ENCODE measurements around the gene ARFGAP2.

ARFGAP2 gene

DNA sequence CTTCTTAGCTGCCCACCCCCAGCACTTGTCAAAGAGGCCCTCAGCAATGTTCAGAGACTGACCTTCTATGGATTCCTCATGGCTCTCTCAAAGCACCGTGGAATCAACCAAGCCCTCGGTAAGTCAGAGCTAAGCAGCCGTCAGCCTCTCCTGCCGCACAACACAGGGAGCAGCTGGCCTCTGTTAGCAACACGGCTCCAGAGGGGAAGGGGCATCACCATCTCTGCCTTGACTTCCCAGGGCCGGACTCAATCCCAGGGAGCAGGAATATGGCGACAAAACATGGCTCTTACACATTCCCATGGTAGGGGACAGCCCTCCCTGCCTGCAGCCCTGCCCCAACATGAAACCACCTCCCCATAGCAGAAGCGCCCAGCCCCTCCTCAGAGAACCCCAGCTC, 18.9 kb downstream of the ARFGAP2 start:
- DNase-seq (ENCODE audit: low spot score) = no peak
- TF ChIP-seq CTCF (IDR thresholded peaks at IDR 0.05; ENCODE audit: extremely low read depth, missing control alignments) = no peak

DNA sequence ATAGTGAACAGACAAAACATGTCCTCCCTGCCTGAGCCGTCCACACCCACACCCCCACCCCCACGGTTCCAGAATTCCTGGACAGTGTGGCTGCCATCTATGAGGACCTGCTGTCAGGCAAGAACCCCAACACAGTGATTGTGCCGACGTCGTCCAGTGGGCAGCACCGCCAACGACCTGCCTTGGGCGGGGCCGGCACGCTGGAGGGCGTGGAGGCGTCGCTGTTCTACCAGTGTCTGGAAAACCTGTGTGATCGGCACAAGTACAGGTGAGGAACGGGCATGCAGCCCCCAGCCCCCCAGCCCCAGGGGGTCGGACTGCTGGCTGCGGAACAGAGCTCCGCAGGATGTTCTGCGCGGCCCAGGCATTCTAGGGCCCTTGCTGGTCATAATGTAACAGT, 19.7 kb downstream of the ARFGAP2 start:
- no peak for TF ChIP-seq CTCF (IDR thresholded peaks at IDR 0.05; ENCODE audit: extremely low read depth, missing control alignments)

DNA sequence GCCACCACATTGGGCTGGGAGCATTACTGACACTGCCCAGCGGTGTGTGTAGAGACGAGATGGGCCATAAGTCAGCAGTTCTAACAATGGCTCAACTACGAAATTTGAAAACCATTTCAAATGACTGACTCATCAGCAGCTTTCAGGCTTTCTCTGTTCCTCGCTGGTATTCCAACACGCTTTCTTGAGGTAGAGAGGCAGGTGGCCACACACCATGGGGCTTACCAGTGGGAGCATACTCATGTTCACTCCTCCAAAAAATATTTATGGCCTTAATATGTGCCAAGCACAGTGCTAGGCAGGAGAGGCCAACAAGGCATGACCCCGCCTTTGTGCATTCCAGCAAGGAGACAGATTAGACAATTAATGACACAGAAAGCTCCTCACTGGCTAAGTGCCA, 20.3 kb downstream of the ARFGAP2 start:
- no peak for DNase-seq (ENCODE audit: low spot score)
- no peak for TF ChIP-seq CTCF (IDR thresholded peaks at IDR 0.05; ENCODE audit: extremely low read depth, missing control alignments)

More for the DNA sequence above, 19.7 kb downstream of the ARFGAP2 start:
- DNase-seq (ENCODE audit: low spot score) = no peak

GRCh38 chr11:47155879-47156278, 20.8 kb downstream of the ARFGAP2 start:
- no peak for TF ChIP-seq CTCF (IDR thresholded peaks at IDR 0.05; ENCODE audit: extremely low read depth, missing control alignments)
- no peak for DNase-seq (ENCODE audit: low spot score)

- DNase-seq (ENCODE audit: low spot score) = no peak
- TF ChIP-seq CTCF (IDR thresholded peaks at IDR 0.05; ENCODE audit: extremely low read depth, missing control alignments) = no peak
These were observed 21.8 kb downstream of the ARFGAP2 start for GRCh38 chr11:47154616-47155570.

DNA sequence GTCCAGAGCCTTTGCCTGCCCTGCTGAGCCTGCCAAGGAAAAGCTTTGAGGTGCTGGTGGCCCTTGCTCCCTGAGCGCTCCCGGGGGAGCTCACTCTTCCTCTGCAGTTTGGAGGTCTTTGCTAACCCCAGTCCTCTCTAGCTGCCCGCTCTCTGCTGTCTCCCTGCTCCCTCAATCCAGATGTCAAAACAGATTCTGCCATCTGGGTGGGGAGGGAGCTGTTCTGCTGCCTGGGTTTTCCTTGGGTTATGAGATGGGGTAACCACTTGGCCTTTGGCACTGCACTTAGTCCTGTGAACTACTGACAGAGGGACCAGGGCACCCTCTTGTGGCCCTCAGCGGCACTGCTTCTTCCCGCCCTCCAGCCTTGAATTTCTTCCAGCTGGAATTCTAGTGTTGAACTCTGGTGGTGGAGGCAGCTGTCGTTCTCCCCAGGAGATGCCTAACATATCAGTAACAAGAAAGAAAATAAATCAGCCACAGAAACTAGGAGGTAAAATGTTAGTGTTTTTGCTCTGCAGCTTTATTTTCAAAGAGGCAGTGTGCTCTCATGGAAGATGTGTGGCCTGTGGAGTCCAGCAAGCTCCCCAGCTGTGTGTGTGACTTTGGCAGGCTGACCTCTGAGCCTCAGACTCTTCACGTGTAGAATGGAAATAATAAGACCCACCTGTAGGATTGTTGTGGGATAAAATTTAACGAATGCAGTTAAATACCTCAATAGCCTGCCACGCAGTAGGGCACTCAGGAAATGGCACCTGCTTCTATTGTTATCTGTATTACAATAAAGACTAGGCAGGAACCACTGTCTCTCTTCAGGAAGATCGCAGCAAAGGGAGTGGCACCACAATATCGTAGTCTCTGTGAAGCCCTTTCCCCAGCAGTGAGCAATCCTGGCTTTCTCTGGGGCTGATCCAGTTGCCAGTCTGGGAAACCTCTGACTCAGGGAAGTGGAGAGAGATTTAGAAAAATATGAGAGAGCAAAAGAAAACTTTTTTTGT, 23.4 kb downstream of the ARFGAP2 start:
- peak; percentile 85 for DNase-seq (ENCODE audit: low spot score)
- peak; percentile 98 for TF ChIP-seq CTCF (IDR thresholded peaks at IDR 0.05; ENCODE audit: extremely low read depth, missing control alignments)
